ENCODE results near the gene KCNIP3.
"Not testable (repeated sequence)": the region's sequence is repeated elsewhere in the genome, so short reads cannot be mapped to it uniquely, and the experiment has no call there.

Gene KCNIP3

DNA sequence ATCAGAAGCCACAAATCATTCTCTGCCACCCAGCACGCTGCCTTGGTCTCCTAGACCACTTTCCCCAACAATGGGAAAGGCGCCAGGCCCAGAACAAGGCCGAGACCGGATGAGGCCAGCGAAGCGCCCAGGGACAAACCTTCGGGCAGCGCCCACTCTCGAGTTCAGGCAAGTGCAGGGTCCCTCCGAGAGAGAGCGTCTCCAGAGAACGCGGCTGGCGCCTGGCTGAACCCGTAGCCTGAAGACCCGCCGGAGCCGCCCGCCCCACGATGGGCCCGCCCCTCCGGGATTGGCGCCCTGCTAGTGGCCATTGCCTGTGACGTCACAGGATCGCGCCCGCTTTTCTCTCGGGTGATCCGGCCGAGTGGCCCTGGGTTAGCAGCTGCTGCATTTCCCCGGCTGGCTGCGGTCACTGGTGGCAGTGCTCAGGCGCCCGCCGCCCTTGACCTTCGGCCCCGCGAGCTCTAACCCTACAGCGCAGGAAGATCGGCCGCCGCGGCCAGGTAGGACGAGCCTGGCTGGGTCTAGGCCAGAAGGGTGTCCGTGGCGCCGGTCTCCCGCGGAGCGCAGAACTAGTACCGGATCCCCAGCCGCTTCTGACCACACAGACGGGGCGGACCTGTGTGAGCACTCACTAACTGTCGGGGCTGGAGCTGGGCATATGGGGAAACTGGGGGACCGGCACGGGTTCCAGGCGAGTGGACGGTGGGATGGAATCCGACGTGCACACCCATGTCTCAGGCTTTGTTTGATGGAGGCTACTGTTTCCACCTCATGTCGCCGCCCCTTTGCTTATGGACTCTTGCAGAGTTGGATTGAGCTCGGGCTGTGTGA lies 105.4 kb downstream of the KCNIP3 start, which contains the start of gene FAHD2A:
TSS of gene FAHD2A (plus strand) at position 339 of the 834 bp plus-strand sequence. CDS start 2,851 bp downstream, outside the sequence.
- peak; percentile 86 to 98 for DNase-seq (ENCODE audit: extremely low read depth in 1 of 2, low read depth in 1 of 2)

DNA sequence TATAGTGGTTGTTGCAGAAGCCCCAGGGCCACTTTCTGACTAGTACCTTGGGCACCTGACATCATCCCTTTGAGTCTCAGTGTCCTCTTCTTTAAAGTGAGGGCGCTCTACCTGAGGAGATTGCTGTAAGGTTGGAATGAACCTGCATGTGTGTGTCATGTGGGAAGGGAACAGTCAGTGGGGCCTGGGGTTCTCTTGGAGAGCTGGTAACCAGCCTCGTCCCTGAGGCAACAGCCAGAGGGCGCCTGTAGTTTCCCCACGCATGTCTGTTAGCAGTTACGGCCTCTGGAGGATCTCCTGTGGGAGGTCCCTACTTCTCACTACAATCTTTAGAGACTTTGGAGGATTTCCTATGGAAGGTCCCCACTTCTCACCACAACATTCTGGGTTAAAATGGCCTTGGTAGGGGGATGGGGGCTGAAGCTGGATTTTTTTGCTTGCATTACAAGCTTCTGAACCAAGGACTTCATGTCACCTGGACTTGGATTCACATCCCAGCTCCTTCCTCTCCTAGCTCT lies 106.1 kb downstream of the KCNIP3 start:
- peak in 1 of 2 donors; percentile 25 for DNase-seq (ENCODE audit: extremely low read depth in 1 of 2, low read depth in 1 of 2)

DNA sequence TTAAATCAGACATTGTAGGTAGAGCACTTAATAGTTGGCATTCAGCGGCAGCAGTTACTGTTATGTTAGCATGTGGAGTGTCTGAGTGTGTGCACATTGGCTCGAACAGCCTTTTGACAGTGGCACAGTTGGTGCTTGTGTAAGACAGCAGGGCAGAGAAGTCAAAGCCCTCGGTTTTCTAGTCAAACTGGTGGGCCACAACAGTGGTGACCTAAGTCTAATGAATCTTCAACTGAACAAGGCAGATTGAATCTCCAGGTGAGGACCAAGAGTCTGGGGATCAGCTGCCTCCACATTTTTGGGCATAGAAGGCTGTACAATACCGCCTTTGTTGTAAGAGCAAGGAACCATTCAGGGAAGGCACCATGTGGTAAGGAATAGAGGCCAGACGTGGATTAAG lies 106.7 kb downstream of the KCNIP3 start:
- DNase-seq (ENCODE audit: extremely low read depth in 1 of 2, low read depth in 1 of 2), result not testable (repeated sequence)

DNA sequence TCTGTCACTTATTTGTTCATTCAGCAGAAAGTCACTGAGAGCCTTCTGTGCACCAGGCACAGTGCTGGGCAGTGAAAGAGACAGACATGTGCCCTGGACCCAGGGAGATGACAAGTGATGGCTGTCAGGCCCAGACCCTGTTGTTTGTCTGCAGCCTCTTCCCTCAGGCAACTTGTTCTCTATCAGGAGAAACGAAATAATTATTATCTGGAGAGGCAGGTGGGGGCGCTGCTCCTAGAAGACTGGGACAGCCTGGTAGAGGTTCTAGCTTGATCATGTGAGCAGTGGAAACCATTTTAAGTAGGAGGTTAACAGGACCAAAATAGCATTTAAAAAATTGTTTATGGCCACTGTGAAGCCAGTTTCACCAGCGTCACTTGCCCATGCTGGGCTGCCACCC lies 107.5 kb downstream of the KCNIP3 start:
- DNase-seq (ENCODE audit: extremely low read depth in 1 of 2, low read depth in 1 of 2), result not testable (repeated sequence)

DNA sequence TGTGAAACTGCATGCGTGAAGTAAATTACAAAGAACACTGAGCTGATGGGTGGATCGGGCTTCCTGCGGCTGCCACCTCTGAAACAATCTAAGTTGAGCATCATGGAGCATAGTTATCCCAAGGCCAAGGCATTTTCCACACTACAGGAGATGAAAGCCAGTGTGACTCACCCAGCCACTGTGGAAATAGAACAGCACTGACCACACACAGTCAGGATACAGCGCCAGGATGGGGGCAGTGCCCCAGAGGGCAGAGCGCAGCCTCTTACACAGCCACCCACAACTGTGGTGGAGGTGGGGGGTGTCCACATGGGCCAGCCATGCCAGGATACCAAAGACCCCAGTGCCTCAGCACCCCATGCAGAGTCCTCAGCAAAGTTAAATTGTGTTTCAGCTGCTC lies 114.1 kb downstream of the KCNIP3 start:
- DNase-seq (ENCODE audit: extremely low read depth in 1 of 2, low read depth in 1 of 2), result not testable (repeated sequence)

DNA sequence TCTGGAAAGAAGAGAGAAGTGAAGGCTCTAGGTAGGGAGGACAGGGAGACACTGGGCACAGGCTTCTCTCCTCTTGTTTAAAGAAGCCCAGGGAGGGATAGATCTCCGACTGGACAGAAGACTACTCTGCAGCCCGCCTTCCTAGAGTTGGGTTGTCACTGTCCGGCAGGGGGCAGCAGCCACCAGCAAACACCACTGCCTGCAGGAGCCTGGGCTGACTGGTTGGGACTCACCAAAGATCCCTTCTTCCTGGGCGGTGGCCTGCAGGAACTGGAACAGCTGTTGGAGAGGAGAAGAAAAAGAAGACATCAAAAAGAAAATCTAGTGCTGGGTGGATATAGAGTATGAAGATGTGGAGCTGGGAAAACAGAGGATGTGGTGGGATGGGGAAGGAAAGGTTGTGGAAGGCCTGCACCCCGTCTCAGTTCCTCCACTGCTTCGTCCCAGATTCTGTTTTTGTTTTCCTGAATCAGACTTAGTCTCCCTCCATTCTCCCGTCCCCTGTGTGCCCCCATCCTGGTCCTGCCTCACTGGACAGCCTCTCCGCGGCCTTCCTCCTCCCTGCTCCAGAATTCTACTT lies 117.0 kb downstream of the KCNIP3 start:
- peak in 1 of 2 donors; percentile 31 for DNase-seq (ENCODE audit: extremely low read depth in 1 of 2, low read depth in 1 of 2)

DNA sequence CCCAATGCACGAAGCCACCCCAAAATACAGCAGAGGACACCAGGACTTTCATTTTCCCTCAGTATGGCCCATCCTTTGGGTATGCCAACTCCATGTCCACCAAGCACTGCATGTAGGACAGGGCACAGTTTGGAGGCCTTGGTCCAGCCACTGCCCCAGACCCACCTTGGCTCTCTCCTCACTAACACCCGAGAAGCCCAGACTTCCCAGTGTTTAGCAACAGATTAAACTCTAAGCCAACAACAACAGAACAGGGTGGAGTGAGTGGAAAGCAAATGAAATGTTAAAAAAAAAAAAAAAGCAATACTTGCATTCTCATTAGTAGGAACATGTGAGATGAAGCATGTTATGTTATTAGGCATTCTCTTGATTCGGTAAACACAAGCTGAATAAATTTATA lies 118.0 kb downstream of the KCNIP3 start:
- DNase-seq (ENCODE audit: extremely low read depth in 1 of 2, low read depth in 1 of 2), result not testable (repeated sequence)

DNA sequence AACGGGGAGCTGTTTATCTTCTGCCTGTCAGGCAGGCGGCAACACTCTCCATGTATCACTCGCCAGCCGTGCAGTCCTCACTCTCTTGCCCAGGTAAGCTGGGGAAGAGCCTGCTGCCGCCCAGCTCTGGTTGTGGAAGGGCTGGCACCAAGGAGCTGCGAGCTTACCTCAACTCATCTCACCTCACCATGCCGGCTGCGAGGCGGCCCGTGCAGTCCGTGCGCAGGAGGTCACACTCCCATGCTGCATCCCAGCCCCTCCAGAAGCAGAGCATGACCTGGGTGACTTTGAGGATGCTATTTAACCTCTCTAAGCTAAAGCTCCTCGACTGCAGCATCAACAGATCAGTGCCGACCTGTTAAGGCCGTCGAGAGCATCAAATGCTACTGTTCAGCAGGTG lies 118.4 kb downstream of the KCNIP3 start:
- not testable (repeated sequence) for DNase-seq (ENCODE audit: extremely low read depth in 1 of 2, low read depth in 1 of 2)

DNA sequence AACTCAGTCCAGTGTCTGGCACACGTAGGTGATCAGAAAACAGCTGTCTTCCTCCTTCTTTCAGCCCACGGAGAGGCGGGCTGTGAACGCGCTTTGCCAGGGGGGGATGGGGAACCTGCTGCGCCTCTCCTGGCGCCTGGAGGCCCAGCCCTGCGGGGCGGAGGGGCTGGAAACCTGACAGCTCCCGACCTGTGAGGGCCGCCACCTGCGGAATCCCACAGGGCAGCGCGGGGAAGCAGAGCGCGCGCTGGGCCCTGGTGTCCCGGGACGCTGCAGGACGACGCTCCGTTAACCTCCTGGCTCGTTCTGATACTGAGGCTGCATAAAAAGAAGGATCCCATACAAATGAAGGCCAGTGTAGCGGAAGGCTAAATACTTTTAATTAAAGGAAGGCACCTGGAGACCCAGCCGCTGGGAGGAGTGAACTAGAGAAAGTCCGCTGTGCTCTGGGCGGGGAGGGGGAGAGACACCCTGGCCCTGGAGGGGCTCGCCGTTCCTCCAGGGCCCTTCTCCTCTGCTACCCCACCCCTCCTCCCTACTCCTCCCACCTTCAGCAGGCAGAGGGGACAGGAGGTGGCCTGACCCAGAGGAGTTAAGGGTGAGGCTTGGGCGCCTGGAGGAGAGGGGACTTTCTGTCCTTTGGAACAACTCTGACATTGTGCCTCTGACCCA lies 130.2 kb downstream of the KCNIP3 start:
- DNase-seq (ENCODE audit: extremely low read depth in 1 of 2, low read depth in 1 of 2), result not testable (repeated sequence)

DNA sequence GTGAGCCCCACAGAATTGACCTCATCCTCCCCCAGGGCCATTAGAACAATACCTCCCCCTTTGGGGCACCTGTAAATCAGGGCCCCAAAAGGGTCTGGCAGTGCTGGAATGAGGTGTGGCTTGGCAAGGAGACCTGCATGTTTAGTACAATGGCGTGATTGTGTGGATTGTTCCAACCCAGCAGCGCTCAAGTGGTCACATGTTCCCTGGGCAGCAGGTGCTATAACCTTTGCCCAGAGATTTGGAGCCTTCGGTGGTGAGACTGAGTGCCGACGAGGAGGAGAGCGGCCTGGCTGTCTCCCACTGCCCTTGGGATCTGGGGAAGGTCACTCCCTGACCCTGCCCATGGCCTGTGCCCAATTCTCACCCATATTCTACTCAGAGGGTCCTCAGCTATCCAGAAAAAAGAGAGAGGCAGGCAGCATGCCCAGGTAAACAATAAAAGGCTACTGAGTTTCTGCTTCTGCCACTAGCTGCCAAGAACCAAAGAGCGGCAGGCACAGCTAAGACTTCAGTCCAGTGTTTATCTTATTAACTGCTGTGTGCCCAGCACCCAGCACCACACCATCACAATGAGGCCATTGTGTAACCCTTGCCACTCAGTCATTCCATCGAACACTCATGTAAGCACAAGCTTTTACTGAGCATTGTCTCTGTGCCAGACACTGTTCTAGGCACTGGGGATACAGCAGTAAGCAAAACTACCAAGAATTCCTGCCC lies 132.8 kb downstream of the KCNIP3 start:
- not testable (repeated sequence) for DNase-seq (ENCODE audit: extremely low read depth in 1 of 2, low read depth in 1 of 2)

DNA sequence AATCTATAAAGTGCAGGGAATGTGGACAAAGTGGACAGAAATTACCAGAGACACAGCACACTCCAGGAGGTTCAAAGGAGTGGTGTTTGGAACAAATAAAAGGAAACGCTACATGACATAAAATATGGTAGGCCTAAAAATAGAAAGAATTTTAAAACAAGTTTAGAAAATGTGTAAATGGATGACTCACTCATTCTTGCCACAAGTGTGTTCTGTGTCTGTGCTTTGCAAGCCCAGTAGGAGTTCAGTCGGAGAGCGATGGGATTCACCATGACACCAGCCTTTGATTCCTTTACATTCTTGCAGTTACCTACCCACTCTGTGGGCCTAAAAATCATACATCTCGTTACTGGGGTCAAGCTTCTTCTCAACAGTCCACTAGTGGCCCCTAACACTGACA lies 136.2 kb downstream of the KCNIP3 start:
- not testable (repeated sequence) for DNase-seq (ENCODE audit: extremely low read depth in 1 of 2, low read depth in 1 of 2)

DNA sequence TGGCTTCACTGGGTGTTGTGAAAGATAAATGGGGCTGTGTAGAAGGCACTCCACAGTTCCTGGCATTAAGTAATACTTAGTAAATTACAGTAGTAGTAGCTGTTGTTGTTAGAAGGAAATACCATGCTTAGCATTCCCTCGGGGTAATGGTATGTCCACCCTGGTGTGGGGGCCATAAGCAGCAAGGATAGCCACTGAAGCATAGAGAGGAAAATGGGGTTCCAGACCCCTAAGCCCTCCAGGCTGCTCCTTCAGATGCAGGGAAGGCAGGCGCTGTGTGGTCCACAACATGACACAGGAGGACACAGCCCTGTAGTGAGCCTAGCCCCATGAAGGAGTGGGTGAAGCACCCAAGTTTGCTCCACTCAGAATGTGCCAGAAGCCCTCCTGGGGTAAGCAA lies 136.8 kb downstream of the KCNIP3 start:
- DNase-seq (ENCODE audit: extremely low read depth in 1 of 2, low read depth in 1 of 2), result not testable (repeated sequence)

DNA sequence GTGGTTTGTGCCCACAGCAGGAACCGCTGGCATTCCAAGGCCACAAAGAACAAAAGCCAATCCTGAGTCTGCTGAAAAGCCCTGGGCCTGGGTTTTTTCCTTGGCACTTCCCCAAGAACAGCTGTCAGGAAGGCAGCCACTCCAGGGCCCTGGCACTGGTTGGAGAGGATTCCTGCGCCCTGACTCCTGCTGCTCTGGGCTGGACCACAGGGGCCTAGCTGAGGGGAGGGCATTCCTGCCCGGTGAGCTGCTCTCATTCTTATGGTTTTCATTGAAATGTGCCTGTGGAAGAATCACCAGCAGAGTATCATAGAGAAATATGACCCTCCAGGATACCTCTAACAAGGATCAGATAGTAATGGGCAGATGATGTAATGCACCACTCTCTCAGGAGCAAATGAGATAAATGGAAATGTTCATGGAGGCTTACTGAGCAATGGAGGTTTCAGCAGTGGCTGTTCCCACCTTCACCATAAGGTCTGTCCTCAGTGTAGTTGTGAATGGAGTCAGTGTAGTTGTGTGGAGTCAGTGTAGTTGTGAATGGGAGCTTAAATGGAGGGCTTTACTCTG lies 137.4 kb downstream of the KCNIP3 start:
- DNase-seq (ENCODE audit: extremely low read depth in 1 of 2, low read depth in 1 of 2), result not testable (repeated sequence)

DNA sequence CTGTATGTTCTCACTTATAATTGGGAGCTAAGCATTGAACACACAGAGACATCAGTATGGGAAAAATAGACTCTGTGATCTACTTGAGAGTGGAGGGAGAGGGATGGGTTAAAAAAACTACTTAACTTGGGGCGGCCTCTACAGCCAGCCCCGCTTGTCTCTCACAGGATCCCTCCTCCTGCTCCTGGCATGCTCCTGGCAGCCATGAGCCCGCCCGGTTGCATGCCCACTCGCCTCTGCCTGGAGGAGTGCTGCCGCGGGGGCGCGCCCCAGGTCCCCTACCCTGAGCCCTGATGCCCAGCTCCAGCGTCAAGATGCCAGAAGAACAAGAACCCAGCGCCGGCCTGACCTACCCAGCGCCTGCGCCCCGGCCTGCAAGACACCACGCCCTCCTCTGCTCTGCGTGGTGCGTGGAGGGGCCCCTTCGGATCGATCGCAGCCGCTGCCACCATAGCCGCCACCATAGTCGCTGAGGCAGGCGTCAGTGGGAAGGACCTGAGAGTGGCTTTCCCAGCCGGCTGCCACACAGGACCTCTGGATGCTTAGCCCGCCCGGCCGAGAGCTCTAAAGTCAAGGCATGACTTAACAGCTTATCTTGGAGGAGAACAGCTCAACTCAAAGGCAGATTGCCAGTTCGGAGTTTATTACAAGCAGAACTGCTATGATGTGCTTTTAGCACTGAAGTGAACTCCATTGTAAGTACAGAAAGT lies 138.2 kb downstream of the KCNIP3 start:
- not testable (repeated sequence) for DNase-seq (ENCODE audit: extremely low read depth in 1 of 2, low read depth in 1 of 2)
